ENCODE data around the gene ATAD1.
"Not testable (repeated sequence)": the region's sequence is repeated elsewhere in the genome, so short reads cannot be mapped to it uniquely, and the experiment has no call there.

Gene ATAD1

DNA sequence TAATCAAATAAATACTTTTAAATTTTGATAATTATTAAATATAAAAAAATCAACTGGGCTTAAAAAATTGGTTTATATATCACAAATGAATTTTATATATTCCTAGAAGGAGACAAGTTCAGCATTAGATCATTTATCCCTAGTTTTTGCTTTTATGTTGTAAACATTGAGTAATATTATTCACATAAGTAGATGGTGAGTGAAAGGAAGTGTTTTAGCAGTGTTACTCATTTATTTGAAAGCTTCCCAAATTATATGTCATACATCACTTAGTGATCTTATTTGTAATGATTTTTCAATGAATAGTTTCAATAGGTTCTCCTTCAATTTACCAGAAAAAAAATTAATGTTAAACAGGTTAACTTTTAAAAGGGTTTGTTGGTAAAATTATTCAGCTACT is 29.5 kb upstream of the ATAD1 start:
- FAIRE-seq, result no peak

DNA sequence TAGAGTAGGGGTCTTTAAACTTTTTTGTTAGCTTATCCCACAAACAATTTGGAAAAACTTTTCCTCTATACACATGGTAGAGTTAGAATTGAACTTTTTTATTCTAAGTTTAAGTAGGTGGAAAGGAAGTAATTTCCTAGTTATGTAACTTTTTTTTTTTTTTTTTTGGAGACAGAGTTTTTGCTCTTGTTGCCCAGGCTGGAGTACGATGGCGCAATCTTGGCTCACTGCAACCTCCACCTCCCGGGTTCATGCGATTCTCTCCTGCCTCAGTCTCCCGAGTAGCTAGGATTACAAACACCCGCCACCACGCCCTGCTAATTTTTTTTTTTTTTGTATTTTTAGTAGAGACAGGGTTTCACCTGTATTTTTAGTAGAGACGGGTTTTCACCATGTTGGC is 28.7 kb upstream of the ATAD1 start:
- not testable (repeated sequence) for DNase-seq (ENCODE audit: extremely low spot score, insufficient read length, low read depth); FAIRE-seq

More for the DNA sequence above, 29.5 kb upstream of the ATAD1 start:
- DNase-seq (ENCODE audit: extremely low spot score, insufficient read length, low read depth), result no peak

DNA sequence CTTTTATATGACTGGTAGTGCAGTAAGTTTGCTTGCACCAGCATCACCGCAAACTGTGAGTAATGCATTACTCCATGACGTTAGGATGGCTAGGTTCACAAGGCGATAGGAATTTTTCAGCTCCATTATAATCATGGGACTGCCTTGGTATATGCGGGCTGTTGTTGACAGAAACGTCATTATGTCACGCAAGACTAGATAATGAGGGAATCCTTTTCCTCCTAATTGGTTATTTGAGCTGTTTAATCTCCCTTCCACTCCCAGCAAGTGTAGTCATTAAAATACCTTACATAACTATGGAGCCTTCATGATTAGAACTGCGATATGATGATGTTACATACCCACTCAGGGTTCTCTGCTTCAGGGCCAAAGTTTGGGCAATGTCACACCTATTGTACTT is 28.0 kb upstream of the ATAD1 start:
- FAIRE-seq (no peak), DNase-seq (ENCODE audit: extremely low spot score, insufficient read length, low read depth) (no peak)

DNA sequence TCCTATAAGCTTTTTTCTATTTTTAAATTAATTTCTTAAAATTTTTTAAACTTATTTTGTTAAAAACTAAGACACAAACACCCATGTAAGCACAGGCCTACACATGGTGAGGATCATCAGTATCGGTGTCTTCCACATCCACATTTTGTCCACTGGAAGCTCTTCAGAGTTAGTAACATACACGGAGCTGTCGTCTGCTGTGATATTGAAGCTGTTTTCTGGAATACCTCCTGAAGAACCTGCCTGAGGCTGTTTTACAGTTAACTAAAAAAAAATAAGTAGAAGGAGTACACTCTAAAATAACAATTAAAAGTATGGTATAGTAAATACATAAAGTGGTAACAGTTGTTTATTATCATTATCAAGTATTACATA is 27.6 kb upstream of the ATAD1 start:
- no peak for FAIRE-seq
- DNase-seq (ENCODE audit: extremely low spot score, insufficient read length, low read depth), result no peak

DNA sequence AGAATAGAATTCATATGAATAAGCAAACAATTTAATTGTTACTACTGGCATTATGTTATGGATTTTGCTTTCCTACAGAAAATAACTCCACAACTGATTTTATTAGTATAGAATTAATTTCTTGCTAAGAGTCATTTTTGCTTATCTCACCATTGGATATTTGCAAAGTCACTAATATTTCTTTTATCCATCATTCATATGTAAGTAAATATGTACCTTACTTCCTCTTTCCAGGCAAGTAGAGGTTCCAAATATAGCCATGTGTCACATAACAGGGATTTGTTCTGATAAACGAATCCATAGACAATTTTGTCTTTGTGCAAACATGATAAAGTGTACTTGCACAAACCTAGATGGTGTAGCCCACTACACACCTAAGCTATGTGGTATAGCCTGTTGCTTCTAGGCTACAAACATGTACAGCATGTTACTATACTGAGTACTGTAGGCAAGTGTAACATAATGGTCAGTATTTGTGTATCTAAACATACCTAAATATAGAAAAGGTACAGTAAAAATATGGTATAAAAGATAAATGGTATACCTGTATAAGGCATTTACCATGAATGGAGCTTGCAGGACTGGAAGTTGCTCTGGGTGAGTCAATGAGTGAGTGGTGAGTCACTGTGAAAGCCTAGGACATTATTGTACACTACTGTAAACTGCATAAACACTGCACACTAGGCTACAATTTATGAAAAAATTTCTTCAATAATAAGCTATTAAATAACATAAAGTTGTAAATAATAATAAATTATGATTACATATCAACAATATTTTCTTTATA is 27.0 kb upstream of the ATAD1 start:
- FAIRE-seq (no peak), DNase-seq (ENCODE audit: extremely low spot score, insufficient read length, low read depth) (no peak)

DNA sequence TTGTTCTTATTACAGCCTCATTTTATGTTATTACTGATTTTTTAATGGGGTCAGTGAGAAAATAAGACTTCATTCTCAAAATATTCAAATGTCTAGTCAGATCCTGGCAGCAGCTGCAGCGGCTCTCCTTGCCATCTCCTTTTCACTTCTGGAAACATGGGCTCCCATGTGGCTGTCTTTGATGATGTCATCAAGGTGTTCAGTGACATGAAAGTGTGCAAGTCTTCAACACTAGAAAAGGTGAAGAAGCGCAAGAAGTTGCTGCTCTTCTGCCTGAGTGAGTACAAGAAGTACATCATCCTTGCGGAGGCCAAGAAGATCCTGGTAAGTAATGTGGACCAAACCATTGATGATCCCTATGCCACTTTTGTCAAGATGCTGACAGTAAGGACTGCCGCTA is 25.7 kb upstream of the ATAD1 start:
- no peak for FAIRE-seq
- no peak for DNase-seq (ENCODE audit: extremely low spot score, insufficient read length, low read depth)

DNA sequence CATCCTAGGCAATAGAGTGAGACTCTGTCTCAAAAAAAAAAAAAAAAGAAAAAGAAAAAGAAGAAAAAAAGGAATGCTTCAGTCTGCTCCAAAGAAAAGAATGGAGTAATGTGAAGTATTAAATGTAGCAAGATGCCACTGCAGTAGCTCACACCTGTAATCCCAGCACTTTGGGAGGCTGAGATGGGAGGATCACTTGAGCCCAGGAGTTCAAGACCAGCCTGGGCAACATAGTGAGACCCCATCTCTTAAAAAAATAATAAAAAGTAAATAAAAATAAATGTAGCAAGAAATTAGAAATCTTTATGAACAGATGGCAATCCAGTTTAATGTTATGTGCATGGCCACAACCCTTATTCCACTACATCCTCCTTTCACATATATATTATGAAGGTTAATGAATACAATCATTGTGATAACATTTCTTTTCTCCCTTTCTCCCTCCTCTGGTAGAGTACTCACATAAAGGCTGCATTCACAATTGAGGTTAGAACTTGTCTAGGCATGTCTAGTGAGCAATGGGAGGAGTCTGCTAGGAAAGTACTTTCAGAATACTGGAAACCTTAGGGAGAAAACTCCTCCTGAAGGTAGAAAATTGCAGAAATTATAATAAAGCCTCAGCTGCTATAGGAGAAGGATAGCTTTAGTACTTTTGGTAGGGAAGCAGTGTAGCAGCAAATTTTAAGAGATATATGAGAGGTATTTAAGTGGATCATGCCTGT is 24.9 kb upstream of the ATAD1 start:
- no peak for FAIRE-seq
- no peak for DNase-seq (ENCODE audit: extremely low spot score, insufficient read length, low read depth)

DNA sequence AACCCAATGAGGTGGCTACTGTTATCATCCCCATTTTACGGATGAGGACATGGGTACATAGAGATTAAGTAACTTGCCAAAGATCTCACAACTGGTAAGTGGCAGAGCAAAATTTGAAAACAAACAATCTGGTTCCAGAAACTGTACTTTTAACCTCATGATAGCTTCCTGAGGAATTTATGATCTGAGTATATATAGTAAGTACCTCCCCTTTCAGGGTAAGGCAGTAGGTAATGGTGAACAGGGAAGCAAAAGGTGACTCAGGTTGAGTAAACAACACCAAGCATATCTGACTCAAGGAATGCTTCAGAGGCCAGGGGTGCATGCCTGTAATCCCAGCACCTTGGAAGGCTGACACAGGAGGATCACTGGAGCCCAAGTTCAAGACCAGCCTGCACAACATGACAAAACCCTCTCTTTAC is 24.2 kb upstream of the ATAD1 start:
- no peak for DNase-seq (ENCODE audit: extremely low spot score, insufficient read length, low read depth)
- no peak for FAIRE-seq

DNA sequence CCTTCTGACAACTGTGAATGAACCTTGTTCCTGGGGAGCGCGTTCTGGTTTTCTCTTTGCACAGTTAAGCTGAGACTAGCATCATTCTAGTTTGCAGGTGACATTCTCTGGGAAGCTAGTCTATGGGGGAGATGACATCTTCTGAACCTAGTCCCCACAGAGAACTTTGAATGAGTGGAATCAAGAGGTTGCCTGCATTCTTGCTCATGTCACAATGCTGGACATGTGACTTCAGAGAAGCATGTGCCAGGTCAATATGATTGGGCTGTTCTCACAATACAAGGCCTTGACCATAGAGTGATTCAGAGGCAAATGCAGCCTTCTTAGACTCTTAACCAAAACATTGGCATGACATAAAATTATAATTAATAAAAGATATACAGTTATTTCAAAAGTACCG is 23.2 kb upstream of the ATAD1 start:
- DNase-seq (ENCODE audit: extremely low spot score, insufficient read length, low read depth), result no peak
- no peak for FAIRE-seq

DNA sequence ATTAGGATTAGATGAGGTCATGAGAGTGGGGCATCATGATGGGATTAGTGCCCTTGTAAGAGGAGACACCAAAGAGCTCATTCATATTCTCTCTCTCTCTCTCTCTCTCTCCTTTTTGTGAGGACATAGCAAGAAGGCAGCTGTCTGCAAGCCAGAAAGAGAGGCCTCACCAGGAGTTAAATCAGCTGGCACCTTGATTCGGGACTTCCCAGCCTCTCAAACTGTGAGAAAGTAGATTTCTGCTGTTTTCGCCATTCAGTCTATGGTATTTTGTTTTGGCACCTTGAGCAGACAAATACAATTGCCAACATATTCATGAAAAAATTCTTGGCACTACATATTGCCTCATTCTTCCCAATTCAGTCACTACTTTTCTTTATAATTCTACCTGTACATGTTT is 20.6 kb upstream of the ATAD1 start:
- DNase-seq (ENCODE audit: extremely low spot score, insufficient read length, low read depth) (no peak), FAIRE-seq (peak; percentile 56)

DNA sequence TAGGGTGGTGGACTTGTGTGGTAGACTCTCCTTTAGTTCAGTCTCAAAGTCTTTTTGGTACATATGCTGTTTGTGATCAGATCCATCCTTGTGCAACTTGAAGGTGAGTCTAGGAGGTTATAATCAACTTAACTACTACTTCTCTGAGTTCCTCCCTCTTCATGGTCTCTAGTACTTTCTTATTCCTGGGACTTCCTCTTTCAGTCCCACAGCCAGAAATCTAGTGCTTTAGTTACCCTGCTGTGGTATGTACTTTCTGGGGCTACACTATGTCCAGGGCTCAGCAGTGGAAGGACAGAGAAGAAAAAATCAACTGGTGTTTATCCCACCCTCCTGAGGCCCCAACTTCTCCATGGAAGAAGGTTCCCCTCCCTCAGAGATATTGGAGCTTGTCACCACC is 19.4 kb upstream of the ATAD1 start:
- peak; percentile 73 for FAIRE-seq
- DNase-seq (ENCODE audit: extremely low spot score, insufficient read length, low read depth), result no peak

DNA sequence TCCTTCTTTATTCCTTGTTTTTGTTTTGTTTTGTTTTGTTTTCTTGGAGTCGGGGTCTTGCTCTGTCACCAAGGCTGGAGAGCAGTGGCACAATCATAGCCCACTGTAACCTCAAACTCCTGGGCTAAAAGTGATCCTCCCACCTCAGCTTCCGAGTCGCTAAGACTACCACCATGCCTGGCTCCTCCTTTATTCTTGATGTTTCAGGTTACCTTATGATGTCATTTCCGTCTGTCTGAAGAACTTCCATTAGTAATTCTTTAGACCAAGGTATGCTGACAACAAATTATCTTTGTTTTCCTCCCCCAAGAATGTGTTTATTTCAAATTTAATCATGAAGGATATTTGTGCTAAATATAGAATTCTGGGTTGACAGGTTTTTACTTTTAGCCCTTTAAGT is 18.1 kb upstream of the ATAD1 start:
- no peak for FAIRE-seq
- DNase-seq (ENCODE audit: extremely low spot score, insufficient read length, low read depth), result no peak

DNA sequence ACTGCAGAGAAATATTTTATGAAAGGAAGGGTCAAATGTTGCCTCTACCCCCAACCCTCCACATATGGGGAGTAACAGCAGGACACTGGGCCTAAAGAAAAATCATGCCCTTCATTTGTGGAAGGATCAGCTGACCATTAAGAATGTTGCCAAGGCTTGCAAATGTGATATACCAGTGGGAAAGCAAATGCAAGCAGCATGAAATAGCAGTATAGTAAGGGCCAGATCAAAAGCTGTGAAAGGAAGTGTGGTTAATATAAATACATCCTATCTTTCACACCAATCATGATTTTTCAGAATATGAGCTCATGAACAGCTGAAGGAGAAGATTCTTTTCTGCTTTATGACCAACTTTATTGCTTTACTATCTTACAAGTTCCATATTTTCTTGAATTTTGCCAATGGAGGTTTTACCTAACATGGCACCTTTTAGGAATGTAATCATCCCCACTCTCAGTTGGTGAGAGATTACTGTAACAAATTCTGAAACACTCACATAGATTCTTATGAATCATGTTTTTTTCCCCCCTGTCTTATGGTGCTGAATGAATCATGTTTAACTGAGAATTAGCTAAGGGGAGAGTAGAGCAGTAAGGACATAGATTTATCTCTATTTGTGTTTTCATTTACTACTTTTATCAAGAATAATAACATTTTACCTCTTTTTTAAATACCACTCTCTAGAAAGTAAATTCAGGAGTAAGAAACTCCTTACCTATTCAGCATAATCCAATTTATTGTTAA is 12.1 kb upstream of the ATAD1 start:
- FAIRE-seq, result no peak
- DNase-seq (ENCODE audit: extremely low spot score, insufficient read length, low read depth), result no peak

DNA sequence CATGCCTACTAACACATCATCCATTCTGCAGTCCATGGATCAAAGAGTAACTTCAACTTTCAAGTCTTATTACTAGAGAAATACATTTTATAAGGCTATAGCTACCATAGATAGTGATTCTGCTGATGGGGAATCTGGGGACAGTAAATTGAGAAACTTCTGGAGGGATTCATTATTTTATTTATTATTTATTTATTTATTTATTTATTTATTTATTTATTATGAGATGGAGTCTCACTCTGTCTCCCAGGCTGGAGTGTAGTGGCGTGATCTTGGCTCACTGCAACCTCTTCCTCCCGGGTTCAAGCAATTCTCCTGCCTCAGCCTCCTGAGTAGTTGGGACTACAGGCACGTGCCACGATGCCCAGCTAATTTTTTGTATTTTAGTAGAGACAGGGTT is 11.0 kb upstream of the ATAD1 start:
- not testable (repeated sequence) for FAIRE-seq; DNase-seq (ENCODE audit: extremely low spot score, insufficient read length, low read depth)

DNA sequence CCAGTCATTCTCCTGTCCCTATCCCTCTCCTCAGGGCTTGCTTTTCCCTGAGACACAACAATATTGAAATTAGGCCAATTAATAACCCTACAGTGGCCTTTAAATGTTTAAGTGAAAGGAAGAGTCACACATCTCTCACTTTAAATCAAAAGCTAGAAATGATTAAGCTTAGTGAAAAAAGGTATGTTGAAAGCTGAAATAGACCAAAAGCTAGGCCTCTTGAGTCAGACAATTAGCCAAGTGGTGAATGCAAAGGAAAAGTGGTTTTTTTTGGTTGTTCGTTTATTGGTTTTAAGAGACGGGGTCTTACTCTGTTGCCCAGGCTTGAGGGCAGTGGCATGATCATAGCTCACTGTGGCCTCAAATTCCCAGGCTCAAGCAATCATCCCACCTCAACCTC is 9.7 kb upstream of the ATAD1 start:
- DNase-seq (ENCODE audit: extremely low spot score, insufficient read length, low read depth) (no peak), FAIRE-seq (peak; percentile 48)

DNA sequence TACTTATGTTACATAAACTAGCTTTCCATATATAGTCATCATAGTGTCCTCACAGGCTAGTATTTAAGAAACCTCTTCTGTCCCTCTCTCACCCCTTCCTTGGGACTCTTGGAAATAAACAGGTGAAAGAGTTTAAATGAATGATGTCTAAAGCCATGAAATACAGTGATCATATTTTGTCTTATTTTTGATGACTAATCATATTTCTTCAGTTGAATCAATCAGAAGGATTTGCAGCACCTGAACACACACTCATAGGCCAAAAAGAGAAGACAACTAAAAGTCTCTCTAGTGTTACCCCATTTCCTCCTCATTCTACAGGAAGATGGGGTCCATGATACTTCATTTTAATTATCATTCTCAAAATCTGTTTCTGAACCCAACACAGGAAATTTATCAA is 8.6 kb upstream of the ATAD1 start:
- DNase-seq (ENCODE audit: extremely low spot score, insufficient read length, low read depth) (no peak), FAIRE-seq (no peak)

DNA sequence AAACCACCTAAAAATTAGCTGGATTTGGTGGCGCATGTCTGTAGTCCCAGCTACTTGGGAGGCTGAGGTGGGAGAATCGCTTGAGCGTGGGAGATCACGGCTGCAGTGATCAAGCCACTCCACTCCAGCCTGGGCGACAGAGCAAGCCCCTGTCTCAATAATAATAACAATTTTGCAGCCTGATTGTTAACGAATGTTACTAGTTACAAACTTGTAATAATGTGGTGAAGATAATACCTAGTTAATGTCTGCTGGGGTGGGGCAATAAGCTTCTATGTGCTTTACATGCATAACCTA is 1.2 kb upstream of the ATAD1 start:
- no peak for DNase-seq (ENCODE audit: extremely low spot score, insufficient read length, low read depth)
- FAIRE-seq, result peak; percentile 53

DNA sequence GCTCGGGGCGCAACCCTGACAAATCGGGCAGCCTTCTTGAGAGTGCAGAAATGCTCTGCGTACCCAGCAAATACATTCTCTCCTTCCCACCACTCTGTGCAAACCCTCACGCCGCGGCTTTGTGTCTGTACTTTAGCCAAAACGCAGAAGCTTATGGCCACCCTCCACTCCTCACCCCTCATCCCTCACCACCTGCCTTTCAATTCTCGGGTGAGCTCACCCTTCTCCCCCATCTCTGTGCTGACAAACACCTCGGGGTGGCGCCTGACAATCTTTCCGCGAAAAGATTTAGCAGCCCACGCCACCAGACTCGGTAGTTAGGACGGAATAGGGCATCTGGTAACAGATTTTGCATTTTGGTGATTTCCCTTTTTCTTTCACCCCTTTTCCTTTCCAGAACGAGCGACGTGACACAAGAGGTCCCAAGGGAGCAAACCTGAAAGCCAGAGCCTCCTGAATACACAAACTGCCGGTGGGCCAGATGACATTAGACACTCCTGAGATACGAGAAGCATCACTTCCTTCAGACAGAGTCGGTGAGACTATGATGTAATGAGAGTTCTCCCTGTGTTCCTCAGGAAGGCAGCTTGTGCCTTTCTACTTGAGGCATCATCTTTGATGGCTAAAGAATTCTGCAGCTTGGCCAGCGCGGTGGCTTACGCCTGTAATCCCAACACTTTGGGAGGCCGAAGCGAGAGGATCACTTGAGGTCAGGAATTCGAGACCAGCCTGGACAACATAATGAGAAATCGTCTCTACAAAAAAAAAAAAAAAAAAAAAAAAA is 671 bp upstream of the ATAD1 start:
- DNase-seq (ENCODE audit: extremely low spot score, insufficient read length, low read depth) (no peak), FAIRE-seq (no peak)

DNA sequence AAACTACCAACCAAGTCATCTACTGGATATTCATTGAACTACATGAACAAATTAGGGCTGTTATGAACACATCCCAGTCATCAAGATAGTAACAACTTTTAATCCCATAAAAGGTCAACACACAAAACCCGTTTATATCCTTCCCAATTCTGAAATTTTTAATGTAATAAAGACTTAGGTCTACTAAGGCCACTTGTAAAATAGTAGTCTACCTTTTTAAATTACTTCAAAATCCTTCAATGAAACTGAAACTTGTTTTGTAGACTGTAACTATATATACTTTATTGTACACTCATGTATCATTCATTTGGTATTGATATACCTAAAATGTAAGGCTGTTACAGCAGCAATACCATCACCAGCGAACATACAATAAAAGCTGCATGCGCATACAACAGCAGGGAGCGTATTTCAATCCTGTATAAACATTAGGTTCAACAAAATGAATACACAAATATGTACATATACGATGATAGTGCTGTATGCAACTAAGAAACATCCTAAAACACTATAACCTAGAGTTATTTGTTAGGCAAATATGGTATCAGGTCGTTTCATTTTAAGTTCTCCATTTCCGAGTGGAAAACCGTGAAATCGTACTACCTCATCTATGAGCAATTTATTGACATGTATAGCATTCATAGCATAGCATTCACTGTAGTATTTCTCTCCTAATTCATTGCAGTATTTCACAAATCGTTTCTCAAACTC is 973 bp downstream of the ATAD1 start:
- DNase-seq (ENCODE audit: extremely low spot score, insufficient read length, low read depth) (no peak), FAIRE-seq (no peak)
